Stimulated activated naive CD8-positive, alpha-beta T cell treated with anti-CD3 and anti-CD28 coated beads, Interleukin-15, Interleukin-2, amounts not matched to agents 100 U/mL and 50 U/mL, for 24 hours (primary cell): Measurements from ENCODE around the gene RAB13.
A peak's percentile ranks its signal among the peaks of the same experiment; 100 is the strongest.

Source experiments
- ATAC-seq: fragments of 150-1000 bp; cut with Tn5 transposase; one replicate; pipeline ENCODE4 v1.10.0; 2021
- DNase-seq: peaks from one replicate; pipeline ENCODE4 v3.0.0; 2021

RAB13 gene

GRCh38 chr1:153977250-153978240 lies 8.6 kb downstream of the RAB13 start, which contains the start of gene JTB:
JTB (minus strand) TSS chr1:153977674; CDS start chr1:153977252, 422 bp downstream.
- DNase-seq (peak; percentile 89), ATAC-seq (peak; percentile 95)

GRCh38 chr1:153976819-153977249 lies 9.3 kb downstream of the RAB13 start:
- DNase-seq (no peak), ATAC-seq (no peak)

DNA sequence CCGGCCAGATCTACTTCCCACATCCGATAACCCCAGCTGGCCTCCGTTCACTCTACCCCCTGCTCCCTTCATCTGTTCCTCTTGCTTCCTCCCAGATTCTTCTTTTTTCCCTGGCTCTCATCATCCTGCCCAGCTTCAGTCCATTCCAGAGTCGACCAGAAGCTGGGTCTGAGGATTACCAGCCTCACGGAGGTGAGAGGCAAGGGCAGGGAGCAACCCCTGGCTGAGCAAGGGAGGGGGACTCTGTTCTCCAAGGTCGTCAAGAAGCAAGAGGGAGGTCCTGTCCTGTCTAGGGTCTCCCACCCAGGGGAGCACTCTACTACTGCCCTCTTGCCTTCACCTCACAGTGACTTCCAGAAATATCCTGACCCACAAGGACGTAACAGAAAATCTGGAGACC lies 12.6 kb downstream of the RAB13 start:
- ATAC-seq = no peak
- no peak for DNase-seq

DNA sequence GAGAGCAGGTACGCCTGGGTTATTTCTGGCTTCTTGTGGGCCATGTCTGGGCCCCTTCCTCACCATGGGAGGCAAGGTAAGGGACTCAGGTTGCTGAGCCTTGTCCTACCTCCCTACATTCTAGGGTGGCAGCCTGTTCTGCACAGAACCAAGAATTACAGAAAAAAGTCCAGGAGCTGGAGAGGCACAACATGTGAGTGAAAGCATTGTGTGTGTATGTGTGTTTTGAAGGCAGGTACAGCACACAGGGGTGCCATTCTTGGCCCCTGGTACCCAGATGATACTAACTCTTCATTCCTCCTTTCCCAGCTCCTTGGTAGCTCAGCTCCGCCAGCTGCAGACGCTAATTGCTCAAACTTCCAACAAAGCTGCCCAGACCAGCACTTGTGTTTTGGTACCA lies 13.1 kb downstream of the RAB13 start:
- ATAC-seq = no peak
- no peak for DNase-seq

- DNase-seq (no peak), ATAC-seq (no peak)
Measured at GRCh38 chr1:153970346-153970745, 15.8 kb downstream of the RAB13 start.

- DNase-seq (no peak), ATAC-seq (no peak)
Measured at GRCh38 chr1:153968972-153969371, 17.2 kb downstream of the RAB13 start.

DNA sequence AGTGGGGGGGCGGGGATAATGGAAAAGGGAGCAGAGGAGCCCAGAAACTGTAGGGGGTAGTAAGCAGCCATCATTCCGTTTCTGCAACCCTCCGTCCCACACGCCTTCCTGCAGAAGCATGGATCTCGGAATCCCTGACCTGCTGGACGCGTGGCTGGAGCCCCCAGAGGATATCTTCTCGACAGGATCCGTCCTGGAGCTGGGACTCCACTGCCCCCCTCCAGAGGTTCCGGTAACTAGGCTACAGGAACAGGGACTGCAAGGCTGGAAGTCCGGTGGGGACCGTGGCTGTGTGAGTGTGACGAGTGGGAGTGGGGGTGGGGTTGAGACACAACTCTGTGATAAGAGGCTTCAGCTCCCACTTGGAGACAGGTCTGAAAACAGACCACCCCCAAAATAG lies 17.7 kb downstream of the RAB13 start:
- DNase-seq (no peak), ATAC-seq (no peak)

DNA sequence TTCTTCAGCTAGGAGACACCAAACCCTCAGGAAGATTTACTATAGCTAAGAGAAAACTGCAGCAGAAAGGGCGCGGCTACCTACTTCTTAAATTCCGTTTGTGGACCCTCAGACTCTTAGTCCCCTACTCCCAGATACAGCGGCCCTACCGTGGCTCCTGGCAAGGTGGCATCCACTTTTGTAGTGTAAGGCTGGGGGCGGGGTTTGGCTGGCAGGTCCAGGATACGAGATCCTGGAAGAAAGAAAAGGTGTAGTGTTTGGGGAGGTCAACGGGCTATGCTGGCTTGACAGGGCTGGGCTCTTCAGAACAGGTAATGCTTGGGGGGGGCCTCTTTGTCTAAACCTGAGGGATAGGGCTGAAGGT lies 18.2 kb downstream of the RAB13 start:
- ATAC-seq (no peak), DNase-seq (no peak)

DNA sequence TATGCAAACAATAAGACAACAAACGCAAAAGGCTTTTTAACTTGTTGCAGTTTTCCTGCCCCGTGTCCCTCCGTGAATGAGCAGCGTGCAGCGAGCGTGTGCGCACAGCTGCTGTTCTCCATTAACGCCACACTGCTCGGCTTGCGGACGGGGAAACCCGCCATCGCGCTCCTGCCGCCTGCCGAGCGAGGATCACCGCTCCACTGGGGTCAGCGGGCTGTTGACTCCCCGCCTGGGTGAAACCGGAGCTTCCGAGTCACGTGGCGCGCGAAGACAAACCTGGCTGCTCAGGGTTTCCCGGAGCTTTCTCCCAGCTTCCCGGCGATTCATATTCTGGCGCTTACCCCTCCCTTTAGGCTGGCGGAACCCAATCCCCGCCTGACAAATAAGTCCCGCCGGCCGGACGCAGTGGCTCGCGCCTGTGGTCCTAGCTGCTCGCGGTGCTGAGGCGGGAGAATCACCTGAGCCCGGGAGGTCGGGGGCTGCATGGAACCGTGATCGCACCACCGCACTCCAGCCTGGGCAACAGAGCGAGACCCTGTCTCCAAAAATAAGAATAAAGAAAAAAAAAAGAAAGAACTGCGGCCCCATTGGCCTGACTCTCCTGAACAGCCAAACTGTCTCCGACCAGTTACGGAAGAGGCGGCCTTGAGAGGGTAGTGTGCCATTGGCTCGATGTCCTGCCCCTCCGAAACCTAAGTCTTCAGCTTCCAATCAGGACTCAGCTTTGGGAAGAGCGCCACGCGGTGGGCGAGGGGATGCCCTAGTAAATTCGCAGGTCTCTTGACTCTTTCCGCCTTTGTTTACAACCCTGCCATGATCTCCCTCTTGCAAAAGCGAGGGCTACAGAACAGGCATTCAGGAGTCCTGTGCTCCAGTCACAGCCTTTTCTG lies 18.8 kb downstream of the RAB13 start, which contains the start of gene CREB3L4:
Gene CREB3L4 (plus strand): TSS at position 796 of the 893 bp plus-strand sequence. CDS start 624 bp downstream, outside the sequence.
- ATAC-seq (peak; percentile 91), DNase-seq (peak; percentile 85)

DNA sequence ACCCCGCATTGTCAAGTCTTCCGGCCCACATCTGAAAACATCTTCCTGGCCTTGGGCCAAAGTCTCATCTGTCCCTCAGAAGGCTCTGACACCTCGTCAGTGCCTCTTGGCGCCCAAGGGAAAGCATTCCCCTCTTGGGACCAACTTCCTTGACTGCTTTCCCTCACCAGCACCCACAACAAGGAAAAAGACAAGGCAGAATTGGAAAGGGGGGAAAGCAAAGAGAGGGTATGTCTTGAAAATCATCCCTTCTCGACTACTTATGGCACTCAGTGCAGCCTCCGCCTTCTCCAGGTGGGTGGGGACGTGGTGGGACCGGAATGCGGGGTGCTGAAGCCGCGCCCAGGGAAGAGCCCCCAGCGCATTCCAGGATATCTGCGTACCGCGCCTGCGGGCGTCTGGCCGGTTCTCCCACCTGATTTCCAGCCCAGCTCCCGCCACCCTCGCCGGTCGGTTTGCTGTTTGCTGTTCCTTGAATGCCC lies 22.2 kb downstream of the RAB13 start:
- DNase-seq = no peak
- ATAC-seq = no peak

- ATAC-seq = peak; percentile 51
- DNase-seq = peak; percentile 98
Measured at GRCh38 chr1:153963030-153963849, 22.9 kb downstream of the RAB13 start, which contains the start of gene SLC39A1. SLC39A1 (minus strand) TSS chr1:153963537; CDS start chr1:153962715, 822 bp downstream.

DNA sequence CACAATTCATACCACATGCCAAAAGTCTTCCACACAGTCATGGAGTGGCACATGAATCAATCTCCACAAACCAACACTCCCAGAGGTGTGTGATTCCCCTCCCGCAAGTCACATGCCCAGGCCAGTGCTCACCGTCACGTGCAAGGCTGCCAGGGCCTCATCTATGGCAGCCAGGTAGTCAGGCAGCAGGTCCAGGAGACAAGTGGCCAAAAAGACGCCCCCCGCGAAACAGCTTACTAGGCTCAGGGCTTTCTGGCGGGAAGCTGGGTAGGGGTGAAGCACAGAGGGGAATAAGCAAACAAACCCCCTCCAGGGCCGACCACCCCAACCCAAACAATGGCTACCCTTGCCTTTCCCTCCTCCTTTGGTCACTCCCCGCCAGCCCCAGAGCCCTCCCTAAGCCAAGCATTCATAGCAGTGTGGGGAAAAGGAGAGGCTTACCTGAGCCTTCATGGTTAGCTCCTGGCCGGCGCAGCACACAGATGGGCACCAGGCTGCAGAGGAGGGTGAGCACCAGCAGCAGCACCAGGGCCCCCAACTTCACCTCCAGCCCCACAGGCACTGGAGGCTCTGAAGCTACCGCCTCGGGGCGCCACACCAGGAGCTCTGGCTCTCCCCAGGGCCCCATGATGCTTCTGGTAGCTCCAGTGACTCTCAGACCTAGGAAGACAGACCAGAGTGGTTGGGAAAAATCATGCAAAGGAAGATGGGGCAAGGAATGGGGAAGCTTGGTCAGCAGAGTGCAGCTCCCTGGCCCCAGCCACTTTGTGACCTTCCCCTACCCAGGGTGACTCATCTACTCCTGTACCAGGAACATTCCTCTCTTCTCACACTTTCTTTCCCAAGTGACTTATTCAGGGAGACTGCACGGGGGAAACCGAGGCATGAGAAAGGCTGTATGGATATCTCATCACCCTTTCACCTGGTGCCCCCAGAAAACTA lies 23.8 kb downstream of the RAB13 start:
- no peak for DNase-seq

DNA sequence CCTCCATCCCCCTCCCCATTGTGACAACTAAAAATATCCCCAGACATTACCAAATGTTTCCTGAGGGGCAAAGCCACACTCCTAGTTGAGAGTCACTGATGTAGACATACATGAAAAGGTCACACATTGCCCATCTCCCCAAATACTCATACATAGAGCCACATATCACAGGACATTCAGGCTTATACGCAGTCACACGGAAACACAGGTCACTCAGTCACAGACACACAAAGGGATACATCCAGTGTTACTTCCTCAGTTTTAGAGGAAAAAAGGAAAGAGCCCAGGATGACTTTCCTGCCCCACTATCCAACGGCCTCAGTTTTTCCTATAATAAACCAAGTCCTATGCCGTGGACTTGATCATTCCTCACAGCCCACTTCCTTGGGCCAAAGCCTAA lies 24.7 kb downstream of the RAB13 start:
- no peak for DNase-seq
- no peak for ATAC-seq

More for the DNA sequence above, 23.8 kb downstream of the RAB13 start:
- ATAC-seq = no peak

- ATAC-seq = no peak
- DNase-seq = no peak
Measured at GRCh38 chr1:153960206-153960605, 25.9 kb downstream of the RAB13 start.

DNA sequence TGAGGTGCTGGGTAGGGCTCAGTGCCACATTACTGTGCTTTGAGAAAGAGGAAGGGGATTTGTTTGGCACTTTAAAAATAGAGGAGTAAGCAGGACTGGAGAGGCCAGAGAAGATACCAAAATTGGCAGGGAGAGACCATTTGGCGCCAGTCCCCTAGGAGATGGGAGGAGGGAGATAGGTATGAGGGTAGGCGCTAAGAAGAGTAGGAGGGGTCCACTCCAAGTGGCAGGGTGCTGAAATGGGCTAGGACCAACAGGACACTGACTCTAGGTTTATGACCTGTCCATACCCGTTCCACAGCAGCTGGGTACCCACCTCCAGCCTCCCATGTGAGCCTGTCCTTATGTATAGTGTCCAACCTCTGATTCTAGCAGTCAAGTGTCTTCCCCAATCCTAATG lies 26.7 kb downstream of the RAB13 start:
- ATAC-seq (no peak), DNase-seq (no peak)

GRCh38 chr1:153958961-153959260 lies 27.2 kb downstream of the RAB13 start:
- DNase-seq = no peak
- no peak for ATAC-seq

- peak; percentile 94 for ATAC-seq
- peak; percentile 97 for DNase-seq
Measured at GRCh38 chr1:153958111-153958960, 27.8 kb downstream of the RAB13 start, which contains the start of gene CRTC2. CRTC2 (minus strand) TSS chr1:153958612; CDS start chr1:153958497, 115 bp downstream.

DNA sequence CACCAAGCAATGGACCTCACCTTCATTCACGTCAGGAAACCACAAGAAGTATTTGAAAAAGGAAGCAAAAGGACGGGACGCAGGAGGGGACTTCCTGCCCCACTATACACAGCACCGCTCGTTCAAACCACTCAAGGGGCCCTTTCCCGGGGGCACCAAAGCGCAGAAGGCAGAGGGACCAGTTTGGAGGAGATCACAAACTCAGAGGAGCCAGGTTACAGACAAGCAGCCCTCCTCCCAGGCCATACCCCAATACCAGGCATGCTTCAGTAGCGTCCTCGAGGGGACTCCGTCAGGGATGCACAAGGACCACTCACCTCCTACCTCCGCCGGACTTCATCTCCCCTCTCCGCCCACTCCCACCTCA lies 28.4 kb downstream of the RAB13 start:
- ATAC-seq (peak; percentile 7), DNase-seq (peak; percentile 61)

GRCh38 chr1:153956997-153957715 lies 29.0 kb downstream of the RAB13 start:
- no peak for DNase-seq
- no peak for ATAC-seq
